Lower leg skin (tissue), 3 donors: ENCODE measurements around the gene NTN3.

Experiments
- POLR2A ChIP-seq, 2 donors: fragments of 450-650 bp; IDR thresholded peaks; one replicate each; pipeline ENCODE4 v1.6.1; 2016 to 2017; ENCODE audit warnings: antibody characterized with exemption in 2 of 2, mild to moderate bottlenecking in 1 of 2, moderate library complexity in 1 of 2
- TF ChIP-seq, protein P1 (sequence below), 3 donors: fragments of 450-650 bp; IDR thresholded peaks; one replicate each; pipeline ENCODE4 v1.5.1; 2016; ENCODE audit warnings: antibody characterized with exemption in 3 of 3, mild to moderate bottlenecking in 3 of 3, moderate library complexity in 2 of 3

DNA sequence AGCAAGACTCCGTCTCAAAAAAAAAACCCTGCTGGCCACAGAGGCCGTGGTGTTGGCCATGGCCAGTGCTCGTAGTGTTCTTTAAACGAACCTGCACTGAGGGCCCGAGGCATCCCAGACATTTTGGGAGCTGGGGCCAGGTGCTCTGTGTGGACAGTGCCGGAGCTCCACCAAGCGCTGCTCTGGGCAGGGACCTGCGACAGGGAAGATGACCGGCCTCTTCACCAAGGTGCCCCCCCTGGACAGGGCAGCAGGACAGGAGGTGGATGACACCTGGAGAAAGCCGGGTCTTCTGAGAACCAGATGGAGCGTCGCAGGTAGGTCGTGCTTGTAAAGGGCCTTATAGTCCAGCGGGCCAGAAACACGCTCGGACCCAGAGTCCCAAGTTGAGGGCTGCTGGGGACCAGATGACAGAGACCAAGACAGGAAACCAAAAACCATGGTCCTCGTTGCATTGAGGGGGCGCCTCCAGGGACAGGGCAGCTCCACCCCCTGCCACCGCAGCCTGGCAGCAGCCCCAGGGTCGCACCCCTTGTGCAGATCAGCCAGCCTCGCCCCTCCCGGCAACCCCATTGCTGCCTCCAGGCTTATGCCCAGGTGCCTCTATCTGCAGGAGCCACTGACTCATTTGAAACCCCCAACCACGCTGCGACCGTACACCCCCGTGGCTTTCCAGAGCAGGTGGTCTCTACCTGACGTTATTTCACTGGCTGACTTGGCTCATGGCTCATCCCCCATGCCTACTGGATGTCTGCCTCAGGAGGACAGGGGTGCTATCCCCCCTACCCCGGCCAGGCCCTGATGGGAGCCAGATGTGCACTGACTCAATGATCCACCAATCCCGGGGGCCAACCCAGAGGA, 4.2 kb upstream of the NTN3 start:
- TF ChIP-seq, protein P1, sequence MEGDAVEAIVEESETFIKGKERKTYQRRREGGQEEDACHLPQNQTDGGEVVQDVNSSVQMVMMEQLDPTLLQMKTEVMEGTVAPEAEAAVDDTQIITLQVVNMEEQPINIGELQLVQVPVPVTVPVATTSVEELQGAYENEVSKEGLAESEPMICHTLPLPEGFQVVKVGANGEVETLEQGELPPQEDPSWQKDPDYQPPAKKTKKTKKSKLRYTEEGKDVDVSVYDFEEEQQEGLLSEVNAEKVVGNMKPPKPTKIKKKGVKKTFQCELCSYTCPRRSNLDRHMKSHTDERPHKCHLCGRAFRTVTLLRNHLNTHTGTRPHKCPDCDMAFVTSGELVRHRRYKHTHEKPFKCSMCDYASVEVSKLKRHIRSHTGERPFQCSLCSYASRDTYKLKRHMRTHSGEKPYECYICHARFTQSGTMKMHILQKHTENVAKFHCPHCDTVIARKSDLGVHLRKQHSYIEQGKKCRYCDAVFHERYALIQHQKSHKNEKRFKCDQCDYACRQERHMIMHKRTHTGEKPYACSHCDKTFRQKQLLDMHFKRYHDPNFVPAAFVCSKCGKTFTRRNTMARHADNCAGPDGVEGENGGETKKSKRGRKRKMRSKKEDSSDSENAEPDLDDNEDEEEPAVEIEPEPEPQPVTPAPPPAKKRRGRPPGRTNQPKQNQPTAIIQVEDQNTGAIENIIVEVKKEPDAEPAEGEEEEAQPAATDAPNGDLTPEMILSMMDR (IDR thresholded peaks at IDR 0.05): no peak
- no peak for TF ChIP-seq POLR2A (IDR thresholded peaks at IDR 0.05)
